Right lobe of liver (tissue), 4 donors: ENCODE data around the gene TMEM132D.

Experiments
- CTCF ChIP-seq, 4 donors: fragments of 200-600 bp in 3 of 4; fragments of 450-650 bp in 1 of 4; IDR thresholded peaks; one replicate each; pipeline versions ENCODE4 v1.5.1 to v1.8.0; 2016 to 2022; ENCODE audit warnings: antibody characterized with exemption in 4 of 4, mild to moderate bottlenecking in 2 of 4
- POLR2A ChIP-seq: fragments of 450-650 bp; IDR thresholded peaks from one replicate; pipeline ENCODE4 v1.6.1; 2017; ENCODE audit warnings: antibody characterized with exemption, mild to moderate bottlenecking
- donor health status: DM: no; HTN: no; CAD: no.
- donor health status: DM: no; HTN: no; CAD: no.
- donor health status: DM: no; HTN: yes; CAD: no.

DNA sequence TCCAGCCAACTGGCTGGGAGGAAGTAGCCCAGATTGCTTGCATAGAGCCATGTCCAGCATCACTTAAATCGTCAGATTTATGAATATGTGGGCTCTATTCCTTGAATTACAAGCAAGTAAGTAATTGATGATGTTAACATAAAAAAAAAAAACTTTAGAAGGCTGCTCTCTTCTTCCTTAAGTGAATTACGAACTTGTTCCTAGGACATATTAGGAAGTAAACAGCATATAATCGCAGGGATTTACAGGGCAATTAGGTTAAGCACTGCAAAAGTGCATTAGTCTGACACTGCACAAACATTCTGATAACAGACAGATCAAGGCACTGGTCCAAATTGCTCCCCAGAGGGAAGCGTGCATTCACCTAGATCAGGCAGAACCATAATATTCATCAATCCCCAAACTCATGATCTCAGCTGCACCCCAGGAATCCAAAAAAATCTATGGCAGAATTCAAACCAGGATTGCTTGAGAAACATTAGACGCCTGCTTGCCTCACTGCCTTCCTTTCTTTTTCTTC is 293.2 kb downstream of the TMEM132D start:
- TF ChIP-seq POLR2A (no peak), CTCF (IDR thresholded peaks at IDR 0.05) (no peak)
